Activated T-cell treated with anti-CD3 and anti-CD28 coated beads, Interleukin-2, amount 50 U/mL, for 4 hours (primary cell): ENCODE measurements around the gene EPHA2. TPM values are rescaled to one million over a fixed set of nuclear protein-coding genes. Genes with fewer than 3 reads are reported as not detected.

Source experiments
- ATAC-seq, 2 donors: fragments of 200-7000 bp; cut with Tn5 transposase; one replicate each; pipeline ENCODE4 v1.10.0; 2021
- DNase-seq: peaks from one replicate; pipeline ENCODE4 v3.0.0-alpha.2; 2020
- H3K27me3 Mint-ChIP-seq: one replicate; pipeline ENCODE4 v1.8.0; 2021; ENCODE audit warnings: low read depth, mixed read lengths
- H3K36me3 Mint-ChIP-seq: one replicate; pipeline ENCODE4 v1.8.0; 2022; ENCODE audit warnings: mixed read lengths; ENCODE audit not compliant: insufficient read depth
- H3K4me1 Mint-ChIP-seq: one replicate; pipeline ENCODE4 v1.8.0; 2021; ENCODE audit warnings: low read depth, mixed read lengths
- H3K4me3 Mint-ChIP-seq: one replicate; pipeline ENCODE4 v1.8.0; 2021; ENCODE audit warnings: mild to moderate bottlenecking, moderate library complexity, mixed read lengths
- H3K9me3 Mint-ChIP-seq: one replicate; pipeline ENCODE4 v1.8.0; 2021; ENCODE audit warnings: mixed read lengths
- total RNA-seq, 3 donors: library from RNA; stranded (reverse); gene quantifications; one replicate each; pipeline ENCODE4 v1.2.1, GENCODE V29; 2021

Gene EPHA2
- total RNA-seq, 3 donors from 2014 or later = 0.29 to 0.35 (median 0.33) TPM

DNA sequence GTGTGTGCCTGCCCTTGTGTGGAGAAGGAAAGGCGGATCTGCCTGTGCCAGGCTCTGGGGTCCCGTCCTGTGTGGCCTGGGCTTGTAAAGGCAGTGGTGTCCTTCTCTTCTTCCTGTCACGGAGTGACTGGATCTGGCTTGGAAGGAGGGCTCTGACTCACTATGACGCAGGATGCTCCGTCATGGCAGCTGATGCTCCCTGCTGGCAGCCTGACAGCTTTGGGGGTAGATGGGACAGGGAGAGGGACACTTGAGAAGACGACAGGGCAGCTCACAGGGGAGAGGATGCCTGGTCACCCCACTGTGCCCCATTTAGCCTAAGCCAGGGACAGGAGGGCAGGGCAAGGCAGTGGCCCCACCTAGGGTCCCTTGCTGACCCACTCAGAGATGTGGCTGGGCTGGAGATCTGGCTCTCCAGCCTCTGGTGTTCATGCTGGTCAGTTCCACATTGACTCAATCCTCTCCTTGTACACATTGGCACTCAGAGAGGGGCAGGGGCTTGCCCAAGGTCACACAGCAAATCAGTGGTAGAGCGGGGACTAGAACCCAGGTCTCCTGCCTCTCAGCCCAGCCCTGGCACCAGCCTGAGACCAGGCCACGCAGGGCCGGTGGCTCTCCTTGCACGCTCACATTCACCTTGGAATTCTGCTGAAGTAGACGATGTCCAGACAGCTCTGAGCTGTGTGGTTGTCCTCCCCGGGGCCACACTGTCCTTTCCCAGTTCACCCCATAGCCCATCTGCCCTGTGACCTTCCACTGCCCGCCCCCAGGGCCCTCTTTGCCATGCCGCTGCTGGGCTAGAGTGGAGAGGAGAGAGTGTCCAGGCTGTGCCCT, 79.6 kb downstream of the EPHA2 start:
- no peak overlapping the region for H3K4me3 Mint-ChIP-seq
- H3K27me3 Mint-ChIP-seq = peaks cover 12% of the 10 kb centered on the region
- no peak for DNase-seq
- peaks cover 16% of the 10 kb centered on the region for H3K4me1 Mint-ChIP-seq
- no peaks in the 10 kb centered on the region for H3K9me3 Mint-ChIP-seq
- ATAC-seq = no peak
- H3K36me3 Mint-ChIP-seq = no peaks in the 10 kb centered on the region

DNA sequence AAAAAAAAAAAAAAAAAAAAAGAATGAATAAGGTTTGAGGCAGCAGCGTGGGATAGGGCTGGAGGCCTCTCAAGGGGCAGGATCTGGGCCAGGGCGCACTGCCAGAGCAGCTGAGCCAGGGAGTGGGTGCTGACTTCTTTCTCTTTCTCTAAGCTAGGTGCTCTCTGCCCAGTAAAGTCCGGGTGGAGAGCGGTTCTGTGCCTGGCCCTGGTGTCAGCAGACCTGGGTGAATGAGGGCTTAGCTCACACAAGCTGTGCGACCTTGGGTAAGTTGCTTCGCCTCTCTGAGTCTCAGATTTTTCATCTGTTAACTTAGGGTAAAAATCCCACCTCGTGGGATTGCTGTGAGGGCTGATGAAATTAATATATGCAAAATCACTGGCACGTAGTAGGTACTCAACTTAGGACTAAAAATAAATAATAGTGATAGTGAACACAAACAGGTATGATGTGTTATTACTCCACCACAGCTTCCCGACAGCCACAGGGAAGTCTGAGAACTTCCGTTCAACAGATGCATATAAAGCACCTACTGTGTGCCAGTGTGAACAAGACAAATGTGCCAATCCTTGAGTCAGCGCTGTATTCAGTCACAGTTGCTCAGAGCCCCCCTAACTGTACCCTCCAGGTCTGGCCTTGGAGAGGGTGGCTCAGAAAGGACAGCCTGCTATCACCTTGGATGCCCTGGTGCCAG, 80.4 kb downstream of the EPHA2 start:
- peak overlapping the region; percentile 25 for H3K4me3 Mint-ChIP-seq
- peaks cover 12% of the 10 kb centered on the region for H3K27me3 Mint-ChIP-seq
- H3K36me3 Mint-ChIP-seq = no peaks in the 10 kb centered on the region
- no peak for ATAC-seq
- peaks cover 16% of the 10 kb centered on the region for H3K4me1 Mint-ChIP-seq
- H3K9me3 Mint-ChIP-seq = no peaks in the 10 kb centered on the region
- no peak for DNase-seq

Other genes with a start within 250 kb of the EPHA2 start
- gene ZBTB17, start 180.0 kb downstream of the EPHA2 start, total RNA-seq = 10 to 100 TPM; 74.2 to 86.9 (median 81.1) TPM
- gene SRARP, start 151.8 kb downstream of the EPHA2 start, total RNA-seq = not detected
- gene HSPB7, start 138.0 kb downstream of the EPHA2 start, total RNA-seq = under 1 TPM; 0.16 to 0.43 (median 0.24) TPM
- gene CLCNKA, start 134.0 kb downstream of the EPHA2 start, total RNA-seq = not detected
- gene CLCNKB, start 112.3 kb downstream of the EPHA2 start, total RNA-seq = not detected
- gene FAM131C, start 82.4 kb downstream of the EPHA2 start, total RNA-seq = under 1 TPM in 2 of 3 donors, not detected in 1; 0.20 to 0.24 TPM
- 10 to 100 TPM; 10.6 to 16.6 (median 11.1) TPM for gene ARHGEF19, start 56.6 kb upstream of the EPHA2 start, total RNA-seq
- gene CPLANE2, start 81.1 kb upstream of the EPHA2 start, total RNA-seq = 1 to 10 TPM; 5.0 to 7.1 (median 6.5) TPM
- 10 to 100 TPM; 12.4 to 14.3 (median 13.4) TPM for gene FBXO42, start 196.4 kb upstream of the EPHA2 start, total RNA-seq
- gene SZRD1, start 211.2 kb upstream of the EPHA2 start, total RNA-seq = 100 to 1,000 TPM; 194 to 215 (median 212) TPM